Neural cell (in vitro differentiated cells): ENCODE measurements around the gene PRXL2B. TPM values are rescaled to one million over a fixed set of nuclear protein-coding genes. Genes with fewer than 3 reads are reported as not detected.

Source experiments
- H2AFZ ChIP-seq: fragments of 200-600, 300-800 bp; sonication (generic), shearing (Covaris generic); 2 replicates; pipeline ENCODE4 v1.6.0; 2014; ENCODE audit warnings: low read depth, mild to moderate bottlenecking, antibody characterized with exemption, low read length, moderate library complexity
- H3F3A ChIP-seq: fragments of 200-600 bp; shearing (Covaris generic); 2 replicates; pipeline ENCODE4 v1.6.1; 2016; ENCODE audit warnings: mild to moderate bottlenecking, moderate library complexity, mixed read lengths, antibody characterized with exemption, low read length; ENCODE audit not compliant: insufficient read depth, poor library complexity, severe bottlenecking
- H3K27ac ChIP-seq: fragments of 200-600, 300-800 bp; sonication (generic), shearing (Covaris generic); 2 replicates; pipeline ENCODE4 v1.5.1; 2014; ENCODE audit warnings: mild to moderate bottlenecking, low read length, moderate library complexity
- H3K27me3 ChIP-seq: fragments of 300-800, 200-600 bp; sonication (generic), shearing (Covaris generic); 2 replicates; pipeline ENCODE4 v1.6.0; 2014; ENCODE audit warnings: mild to moderate bottlenecking, low read depth, low read length, moderate library complexity; ENCODE audit not compliant: insufficient read depth
- H3K36me3 ChIP-seq: fragments of 300-800, 200-600 bp; sonication (generic), shearing (Covaris generic); 2 replicates; pipeline ENCODE4 v1.5.1; 2014; ENCODE audit warnings: mild to moderate bottlenecking, antibody characterized with exemption, low read length, moderate library complexity; ENCODE audit not compliant: insufficient read depth
- H3K4me2 ChIP-seq: fragments of 300-800, 200-600 bp; sonication (generic), shearing (Covaris generic); 2 replicates; pipeline ENCODE4 v1.6.0; 2014; ENCODE audit warnings: mild to moderate bottlenecking, low read length
- H3K4me3 ChIP-seq: fragments of 300-800, 200-600 bp; sonication (generic), shearing (Covaris generic); 2 replicates; pipeline ENCODE4 v1.5.1; 2014; ENCODE audit warnings: mild to moderate bottlenecking, low read length, moderate library complexity
- H3K79me2 ChIP-seq: fragments of 200-600 bp; shearing (Covaris generic); replicated peaks from 2 replicates; pipeline ENCODE4 v1.6.0; 2014; ENCODE audit warnings: mild to moderate bottlenecking, low read length, moderate library complexity; ENCODE audit not compliant: insufficient read depth
- H3K9ac ChIP-seq: fragments of 300-800, 200-600 bp; sonication (generic), shearing (Covaris generic); 2 replicates; pipeline ENCODE4 v1.6.1; 2016; ENCODE audit warnings: mild to moderate bottlenecking, low read length, mixed read lengths
- H3K9me2 ChIP-seq: fragments of 200-600 bp; shearing (Covaris generic); 2 replicates; pipeline ENCODE4 v1.6.1; 2016; ENCODE audit warnings: mild to moderate bottlenecking, low read length, mixed read lengths; ENCODE audit not compliant: insufficient read depth
- H3K9me3 ChIP-seq: fragments of 200-600, 300-800 bp; sonication (generic), shearing (Covaris generic); 2 replicates; pipeline ENCODE4 v1.6.1; 2016; ENCODE audit warnings: mild to moderate bottlenecking, mixed run types, low read length, moderate library complexity, mixed read lengths
- H4K20me1 ChIP-seq: fragments of 200-600 bp; shearing (Covaris generic); 2 replicates; pipeline ENCODE4 v1.6.1; 2016; ENCODE audit warnings: mild to moderate bottlenecking, mixed run types; ENCODE audit not compliant: insufficient read depth
- EP300 ChIP-seq: fragments of 450-650 bp; conservative IDR thresholded peaks from 2 replicates; pipeline ENCODE4 v1.6.1; 2014; ENCODE audit warnings: antibody characterized with exemption, mild to moderate bottlenecking, moderate library complexity; ENCODE audit not compliant: poor library complexity, severe bottlenecking
- EZH2 ChIP-seq: fragments of 200-600, 300-800 bp; shearing (Covaris generic), sonication (generic); IDR thresholded peaks from 2 replicates; pipeline ENCODE4 v1.6.1; 2014; ENCODE audit warnings: antibody characterized with exemption, low read length, borderline replicate concordance, mild to moderate bottlenecking; ENCODE audit not compliant: insufficient read depth, poor library complexity, severe bottlenecking
- MXI1 ChIP-seq: fragments of 450-650 bp; conservative IDR thresholded peaks from 2 replicates; pipeline ENCODE4 v1.6.1; 2014; ENCODE audit warnings: antibody characterized with exemption, mild to moderate bottlenecking; ENCODE audit not compliant: poor library complexity, severe bottlenecking
- POLR2AphosphoS5 ChIP-seq: IDR thresholded peaks from 2 replicates; pipeline ENCODE4 v1.6.1; 2012
- RAD21 ChIP-seq: fragments of 450-650 bp; conservative IDR thresholded peaks from 2 replicates; pipeline ENCODE4 v1.6.1; 2014; ENCODE audit warnings: antibody characterized with exemption, mild to moderate bottlenecking, moderate library complexity
- REST ChIP-seq: IDR thresholded peaks from 2 replicates; pipeline ENCODE4 v1.6.1; 2012; ENCODE audit warnings: borderline replicate concordance
- SMC3 ChIP-seq: fragments of 450-650 bp; conservative IDR thresholded peaks from 2 replicates; pipeline ENCODE4 v1.6.1; 2014; ENCODE audit warnings: antibody characterized with exemption, mild to moderate bottlenecking, moderate library complexity; ENCODE audit not compliant: poor library complexity
- TAF1 ChIP-seq: IDR thresholded peaks from 2 replicates; pipeline ENCODE4 v1.6.1; 2012; ENCODE audit warnings: low read depth
- polyA plus RNA-seq: library from polyadenylated mRNA; depleted of rRNA; stranded (reverse); fragments of >200 nt; gene quantifications from 2 replicates; pipeline ENCODE4 v1.2.3, GENCODE V29; 2014
- TF ChIP-seq, protein P1 (sequence below): fragments of 450-650 bp; IDR thresholded peaks from 2 replicates; pipeline ENCODE4 v1.5.1; 2014; ENCODE audit warnings: antibody characterized with exemption, mild to moderate bottlenecking, moderate library complexity; ENCODE audit not compliant: poor library complexity, severe bottlenecking

PRXL2B gene
- polyA plus RNA-seq, 1 donor from 2014 or later = 29.0 TPM

DNA sequence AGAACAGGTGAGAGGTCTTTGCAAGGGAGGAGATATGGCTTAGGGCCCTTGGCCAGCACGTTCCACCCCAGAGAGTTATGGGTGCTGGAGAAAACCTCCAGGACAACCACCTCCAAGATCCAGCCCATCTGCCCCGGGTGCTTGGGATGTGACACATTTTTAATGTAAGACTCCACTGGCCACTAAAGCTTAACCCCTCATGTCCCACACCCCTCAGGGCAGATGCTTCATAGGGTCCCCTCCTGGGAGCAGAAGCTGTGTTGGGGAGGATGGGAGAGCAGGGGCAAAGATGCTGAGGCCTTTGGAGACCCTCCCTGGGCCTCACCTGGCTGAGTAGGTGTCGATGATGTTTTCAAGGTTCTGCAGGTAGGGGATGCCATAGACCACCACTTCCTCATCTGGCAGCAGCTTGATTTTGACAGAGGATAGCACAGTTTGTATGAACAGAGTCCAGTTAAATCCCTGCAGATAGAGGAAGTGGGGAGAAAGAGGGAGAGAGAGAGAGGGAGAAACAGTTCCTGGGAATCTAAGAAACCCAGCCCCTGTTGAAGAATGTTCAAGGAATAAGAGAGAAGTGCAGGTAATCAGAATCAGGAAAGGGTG, 11.9 kb downstream of the PRXL2B start:
- Histone ChIP-seq H3F3A (no peaks in the 10 kb centered on the region), H3K9me2 (no peaks in the 10 kb centered on the region), H3K9ac (no peak overlapping the region), H3K4me3 (no peak overlapping the region), H3K27ac (no peak overlapping the region), H3K9me3 (no peaks in the 10 kb centered on the region), H3K79me2 (no peaks in the 10 kb centered on the region), H4K20me1 (no peaks in the 10 kb centered on the region), H3K36me3 (no peaks in the 10 kb centered on the region), H3K27me3 (no peaks in the 10 kb centered on the region), H3K4me2 (no peak overlapping the region), H2AFZ (no peak overlapping the region)
- TF ChIP-seq POLR2AphosphoS5 (no peak), RAD21 (no peak), MXI1 (no peak), SMC3 (no peak), TAF1 (no peak), REST (no peak), EZH2 (no peak), EP300 (no peak)
- TF ChIP-seq, protein P1, sequence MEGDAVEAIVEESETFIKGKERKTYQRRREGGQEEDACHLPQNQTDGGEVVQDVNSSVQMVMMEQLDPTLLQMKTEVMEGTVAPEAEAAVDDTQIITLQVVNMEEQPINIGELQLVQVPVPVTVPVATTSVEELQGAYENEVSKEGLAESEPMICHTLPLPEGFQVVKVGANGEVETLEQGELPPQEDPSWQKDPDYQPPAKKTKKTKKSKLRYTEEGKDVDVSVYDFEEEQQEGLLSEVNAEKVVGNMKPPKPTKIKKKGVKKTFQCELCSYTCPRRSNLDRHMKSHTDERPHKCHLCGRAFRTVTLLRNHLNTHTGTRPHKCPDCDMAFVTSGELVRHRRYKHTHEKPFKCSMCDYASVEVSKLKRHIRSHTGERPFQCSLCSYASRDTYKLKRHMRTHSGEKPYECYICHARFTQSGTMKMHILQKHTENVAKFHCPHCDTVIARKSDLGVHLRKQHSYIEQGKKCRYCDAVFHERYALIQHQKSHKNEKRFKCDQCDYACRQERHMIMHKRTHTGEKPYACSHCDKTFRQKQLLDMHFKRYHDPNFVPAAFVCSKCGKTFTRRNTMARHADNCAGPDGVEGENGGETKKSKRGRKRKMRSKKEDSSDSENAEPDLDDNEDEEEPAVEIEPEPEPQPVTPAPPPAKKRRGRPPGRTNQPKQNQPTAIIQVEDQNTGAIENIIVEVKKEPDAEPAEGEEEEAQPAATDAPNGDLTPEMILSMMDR = no peak

GRCh38 chr1:2601721-2602303, 15.2 kb downstream of the PRXL2B start:
- no peak overlapping the region for H3K27ac ChIP-seq
- no peaks in the 10 kb centered on the region for H3K36me3 ChIP-seq
- no peak overlapping the region for H3K4me2 ChIP-seq
- no peak overlapping the region for H2AFZ ChIP-seq
- H3F3A ChIP-seq = no peaks in the 10 kb centered on the region
- H3K9me3 ChIP-seq = no peaks in the 10 kb centered on the region
- no peaks in the 10 kb centered on the region for H3K9me2 ChIP-seq
- H4K20me1 ChIP-seq = no peaks in the 10 kb centered on the region
- H3K79me2 ChIP-seq = no peaks in the 10 kb centered on the region
- H3K9ac ChIP-seq = no peak overlapping the region
- no peak overlapping the region for H3K4me3 ChIP-seq
- H3K27me3 ChIP-seq = no peaks in the 10 kb centered on the region
- TF ChIP-seq TAF1 (no peak), POLR2AphosphoS5 (no peak), EP300 (no peak), REST (no peak), EZH2 (no peak), MXI1 (no peak), SMC3 (no peak), RAD21 (no peak)
- TF ChIP-seq, protein P1 = no peak
